Keratinocyte (primary cell): ENCODE results near the gene USP17L12.
"Not testable (repeated sequence)": the region's sequence is repeated elsewhere in the genome, so short reads cannot be mapped to it uniquely, and the experiment has no call there.

Experiments used
- CTCF ChIP-seq, 3 experiments: IDR thresholded peaks in 1 of 3; conservative IDR thresholded peaks in 1 of 3; optimal IDR thresholded peaks in 1 of 3; 2 replicates in 2 of 3; 3 replicates in 1 of 3; pipeline versions ENCODE3 to v1.5.1; 2011; ENCODE audit warnings: low read length in 3 of 3, mild to moderate bottlenecking in 3 of 3, moderate library complexity in 2 of 3, control low read depth in 1 of 3, inconsistent platforms in 1 of 3; ENCODE audit not compliant: insufficient read depth in 2 of 3; ENCODE audit errors: extremely low read depth in 1 of 3
- EZH2 ChIP-seq: IDR thresholded peaks from one replicate; pipeline ENCODE4 v1.6.1; 2012; ENCODE audit warnings: inconsistent platforms, mild to moderate bottlenecking, low read length, moderate library complexity

GRCh38 chr4:9262572-9262971 lies 42.6 kb downstream of the USP17L12 start, which contains the start of gene USP17L21:
- TF ChIP-seq EZH2; CTCF (optimal IDR thresholded peaks at IDR 0.05 in 1 of 3, IDR thresholded peaks at IDR 0.05 in 1 of 3, conservative IDR thresholded peaks at IDR 0.05 in 1 of 3; ENCODE audit: extremely low read depth in 1 of 3, insufficient read depth in 2 of 3, low read length in 3 of 3): not testable (repeated sequence)
